ENCODE measurements around the gene RAD9A.

Gene RAD9A

GRCh38 chr11:67439321-67440228, 47.8 kb downstream of the RAD9A start:
- no peak for DNase-seq (ENCODE audit: low read depth, low spot score)
- H3K9ac ChIP-seq (ENCODE audit: insufficient read length), result no peak overlapping the region
- peak overlapping the region; percentile 42; the same call in 1 of the 2 replicates for H3K27ac ChIP-seq
- TF ChIP-seq FOXP2 (optimal IDR thresholded peaks at IDR 0.05; ENCODE audit: control extremely low read depth, extremely low read length, insufficient read depth) (no peak), EZH2 (IDR thresholded peaks at IDR 0.05) (no peak), POLR2AphosphoS5 (IDR thresholded peaks at IDR 0.05; ENCODE audit: borderline replicate concordance, low read depth, low read length) (no peak)
- no peaks in the 10 kb centered on the region for H3K9me3 ChIP-seq (ENCODE audit: low read depth, low read length)
- H3K4me3 ChIP-seq, result no peak overlapping the region
- peaks cover 3% of the 10 kb centered on the region; the same call in 1 of the 2 replicates for H3K36me3 ChIP-seq (ENCODE audit: insufficient read depth, low read length)

- no peak for TF ChIP-seq EZH2 (IDR thresholded peaks at IDR 0.05)
- TF ChIP-seq POLR2AphosphoS5 (IDR thresholded peaks at IDR 0.05; ENCODE audit: borderline replicate concordance, low read depth, low read length), result no peak; the same call in 1 of the 2 replicates
- no peak for TF ChIP-seq FOXP2 (optimal IDR thresholded peaks at IDR 0.05; ENCODE audit: control extremely low read depth, extremely low read length, insufficient read depth)
- Histone ChIP-seq H3K27ac (0 out of 2 replicates have a peak overlapping the region, but pooled peaks have one; percentile 31), H3K9me3 (ENCODE audit: low read depth, low read length) (no peaks in the 10 kb centered on the region), H3K4me3 (no peak overlapping the region), H3K9ac (ENCODE audit: insufficient read length) (no peak overlapping the region), H3K36me3 (ENCODE audit: insufficient read depth, low read length) (peaks cover 3% of the 10 kb centered on the region; the same call in 1 of the 2 replicates)
- DNase-seq (ENCODE audit: low read depth, low spot score), result no peak
Observed at GRCh38 chr11:67440229-67441097, 48.7 kb downstream of the RAD9A start.

- Histone ChIP-seq H3K9ac (ENCODE audit: insufficient read length) (no peak overlapping the region), H3K27ac (no peak overlapping the region), H3K9me3 (ENCODE audit: low read depth, low read length) (no peaks in the 10 kb centered on the region), H3K4me3 (no peak overlapping the region), H3K36me3 (ENCODE audit: insufficient read depth, low read length) (peaks cover 3% of the 10 kb centered on the region; the same call in 1 of the 2 replicates)
- no peak for TF ChIP-seq FOXP2 (optimal IDR thresholded peaks at IDR 0.05; ENCODE audit: control extremely low read depth, extremely low read length, insufficient read depth)
- no peak for TF ChIP-seq EZH2 (IDR thresholded peaks at IDR 0.05)
- no peak for TF ChIP-seq POLR2AphosphoS5 (IDR thresholded peaks at IDR 0.05; ENCODE audit: borderline replicate concordance, low read depth, low read length)
- DNase-seq (ENCODE audit: low read depth, low spot score), result no peak
Observed at GRCh38 chr11:67441098-67441563, 49.3 kb downstream of the RAD9A start.

- Histone ChIP-seq H3K9me3 (ENCODE audit: low read depth, low read length) (no peaks in the 10 kb centered on the region), H3K36me3 (ENCODE audit: insufficient read depth, low read length) (peaks cover 3% of the 10 kb centered on the region; the same call in 1 of the 2 replicates), H3K27ac (no peak overlapping the region), H3K9ac (ENCODE audit: insufficient read length) (no peak overlapping the region), H3K4me3 (no peak overlapping the region; the same call in 1 of the 2 replicates)
- TF ChIP-seq POLR2AphosphoS5 (IDR thresholded peaks at IDR 0.05; ENCODE audit: borderline replicate concordance, low read depth, low read length) (no peak), FOXP2 (optimal IDR thresholded peaks at IDR 0.05; ENCODE audit: control extremely low read depth, extremely low read length, insufficient read depth) (no peak), EZH2 (IDR thresholded peaks at IDR 0.05) (no peak)
- no peak for DNase-seq (ENCODE audit: low read depth, low spot score)
Observed at GRCh38 chr11:67441731-67442351, 50.1 kb downstream of the RAD9A start.

- no peak for TF ChIP-seq FOXP2 (optimal IDR thresholded peaks at IDR 0.05; ENCODE audit: control extremely low read depth, extremely low read length, insufficient read depth)
- TF ChIP-seq EZH2 (IDR thresholded peaks at IDR 0.05), result no peak
- no peak for TF ChIP-seq POLR2AphosphoS5 (IDR thresholded peaks at IDR 0.05; ENCODE audit: borderline replicate concordance, low read depth, low read length)
- no peak for DNase-seq (ENCODE audit: low read depth, low spot score)
- Histone ChIP-seq H3K9ac (ENCODE audit: insufficient read length) (peak overlapping the region; percentile 89), H3K4me3 (peak overlapping the region; percentile 90), H3K27ac (peak overlapping the region; percentile 93), H3K9me3 (ENCODE audit: low read depth, low read length) (no peaks in the 10 kb centered on the region), H3K36me3 (ENCODE audit: insufficient read depth, low read length) (peaks cover 3% of the 10 kb centered on the region; the same call in 1 of the 2 replicates)
Observed at GRCh38 chr11:67442504-67443404, 51.0 kb downstream of the RAD9A start.

- no peak for TF ChIP-seq POLR2AphosphoS5 (IDR thresholded peaks at IDR 0.05; ENCODE audit: borderline replicate concordance, low read depth, low read length)
- no peak for TF ChIP-seq FOXP2 (optimal IDR thresholded peaks at IDR 0.05; ENCODE audit: control extremely low read depth, extremely low read length, insufficient read depth)
- Histone ChIP-seq H3K9ac (ENCODE audit: insufficient read length) (no peak overlapping the region), H3K4me3 (no peak overlapping the region), H3K9me3 (ENCODE audit: low read depth, low read length) (no peaks in the 10 kb centered on the region), H3K27ac (no peak overlapping the region), H3K36me3 (ENCODE audit: insufficient read depth, low read length) (peaks cover 3% of the 10 kb centered on the region; the same call in 1 of the 2 replicates)
- DNase-seq (ENCODE audit: low read depth, low spot score), result no peak
Observed at GRCh38 chr11:67445515-67445914, 53.7 kb downstream of the RAD9A start.
